Right ventricle myocardium superior (tissue), 1 donor: ENCODE measurements around the gene SLC25A44. TPM values are rescaled to one million over a fixed set of nuclear protein-coding genes. Genes with fewer than 3 reads are reported as not detected.

ENCODE experiments used
- ATAC-seq: fragments of 200-7000 bp; cut with Tn5 transposase; one replicate; pipeline ENCODE4 v1.9.1; 2020; ENCODE audit warnings: mild to moderate bottlenecking; ENCODE audit not compliant: poor library complexity
- DNase-seq: peaks from one replicate; pipeline ENCODE4 v3.0.0-alpha.2; 2020
- intact Hi-C: fragments of 100-400 bp; cut with DNase I; formaldehyde crosslinking; loops from one replicate; pipeline ENCODE4 v1.11.2; 2022
- total RNA-seq: library from RNA; stranded (reverse); fragmentation: NEBNext Ultra II Directional; extraction: Animal tissue kit (Norgen Biotek cat#: 25700); gene quantifications from one replicate; pipeline ENCODE4 v1.2.1, GENCODE V29; 2021
- donor health status: DM: no; HTN: yes; CAD: no; lungs with severe emphysema.

SLC25A44 gene
- total RNA-seq, 1 donor from 2014 or later = 15.8 TPM

- peak; percentile 27 for ATAC-seq
- peak; percentile 60 for DNase-seq
Measured at GRCh38 chr1:156247460-156248322, 53.8 kb downstream of the SLC25A44 start, which contains the start of gene PAQR6. TSS of gene PAQR6 (minus strand) at chr1:156248056. CDS start at chr1:156246731, 1,325 bp downstream.

GRCh38 chr1:156248323-156248683 lies 54.4 kb downstream of the SLC25A44 start:
- ATAC-seq (no peak), DNase-seq (no peak)
- intact Hi-C loops = no loop called here

More at GRCh38 chr1:156247460-156248322, 53.8 kb downstream of the SLC25A44 start, which contains the start of gene PAQR6:
- intact Hi-C loops = no loop called here

- ATAC-seq (no peak), DNase-seq (no peak)
- intact Hi-C loops = no loop called here
Measured at GRCh38 chr1:156249593-156249992, 55.7 kb downstream of the SLC25A44 start.

- intact Hi-C loops = no loop called here
- no peak for DNase-seq
- no peak for ATAC-seq
Measured at GRCh38 chr1:156251527-156251926, 57.6 kb downstream of the SLC25A44 start.

- no peak for ATAC-seq
- intact Hi-C loops = no loop called here
Measured at GRCh38 chr1:156253634-156254033, 59.7 kb downstream of the SLC25A44 start.

GRCh38 chr1:156257711-156258110 lies 63.8 kb downstream of the SLC25A44 start:
- intact Hi-C loops = no loop called here
- DNase-seq (no peak), ATAC-seq (no peak)

More at GRCh38 chr1:156253634-156254033, 59.7 kb downstream of the SLC25A44 start:
- no peak for DNase-seq

- intact Hi-C loops = no loop called here
- DNase-seq = no peak
- ATAC-seq = no peak
Measured at GRCh38 chr1:156258859-156259258, 65.0 kb downstream of the SLC25A44 start.

GRCh38 chr1:156259805-156260204 lies 65.9 kb downstream of the SLC25A44 start:
- intact Hi-C loops = no loop called here
- DNase-seq (no peak), ATAC-seq (no peak)

GRCh38 chr1:156260896-156261295 lies 67.0 kb downstream of the SLC25A44 start:
- intact Hi-C loops = no loop called here
- ATAC-seq = no peak
- no peak for DNase-seq

Other genes with a start within 250 kb of the SLC25A44 start
- gene ARHGEF2, start 215.6 kb upstream of the SLC25A44 start, total RNA-seq = 55.7 TPM
- gene SSR2, start 173.2 kb upstream of the SLC25A44 start, total RNA-seq = 66.9 TPM
- 30.4 TPM for gene UBQLN4, start 140.3 kb upstream of the SLC25A44 start, total RNA-seq
- gene LAMTOR2, start 139.3 kb upstream of the SLC25A44 start, total RNA-seq = 64.4 TPM
- not detected for gene RAB25, start 132.9 kb upstream of the SLC25A44 start, total RNA-seq
- gene MEX3A, start 111.6 kb upstream of the SLC25A44 start, total RNA-seq = 0.16 TPM
- gene LMNA, start 79.4 kb upstream of the SLC25A44 start, total RNA-seq = 270 TPM
- gene SEMA4A, start 40.5 kb upstream of the SLC25A44 start, total RNA-seq = 1.4 TPM
- 64.8 TPM for gene PMF1, start 18.9 kb downstream of the SLC25A44 start, total RNA-seq
- 0.83 TPM for gene BGLAP, start 48.1 kb downstream of the SLC25A44 start, total RNA-seq
- 0.51 TPM for gene PAQR6, start 54.0 kb downstream of the SLC25A44 start, total RNA-seq
- gene SMG5, start 88.7 kb downstream of the SLC25A44 start, total RNA-seq = 82.4 TPM
- 1.3 TPM for gene TMEM79, start 90.2 kb downstream of the SLC25A44 start, total RNA-seq
- gene GLMP, start 101.6 kb downstream of the SLC25A44 start, total RNA-seq = 14.1 TPM
- gene VHLL, start 105.2 kb downstream of the SLC25A44 start, total RNA-seq = not detected
- gene CCT3, start 144.2 kb downstream of the SLC25A44 start, total RNA-seq = 128 TPM
- not detected for gene TSACC, start 144.4 kb downstream of the SLC25A44 start, total RNA-seq
- not detected for gene RHBG, start 175.1 kb downstream of the SLC25A44 start, total RNA-seq